ENCODE data around the gene PRPSAP2. TPM values are rescaled to one million over a fixed set of nuclear protein-coding genes. Genes with fewer than 3 reads are reported as not detected.

PRPSAP2 gene
- total RNA-seq, 1 donor from 2014 or later: 50.6 TPM

- Histone ChIP-seq H3K9me3 (ENCODE audit: insufficient read depth, low read depth, low read length) (no peaks in the 10 kb centered on the region), H3K4me3 (ENCODE audit: insufficient read depth, low read depth, low read length) (no peak overlapping the region), H3K4me2 (ENCODE audit: low read length) (no peak overlapping the region), H3K4me1 (ENCODE audit: insufficient read depth, low read length) (no peaks in the 10 kb centered on the region), H3K9ac (ENCODE audit: low read length) (no peak overlapping the region), H3K27ac (ENCODE audit: low read depth, low read length) (no peak overlapping the region), H4K20me1 (ENCODE audit: insufficient read depth, low read length) (no peaks in the 10 kb centered on the region), H3K79me2 (ENCODE audit: insufficient read depth, low read length) (no peaks in the 10 kb centered on the region), H3K36me3 (ENCODE audit: insufficient read depth, low read length) (no peaks in the 10 kb centered on the region), H2AFZ (ENCODE audit: low read depth, low read length) (no peak overlapping the region), H3K27me3 (ENCODE audit: insufficient read depth, low read length) (peaks cover 7% of the 10 kb centered on the region)
- DNase-seq (ENCODE audit: low read depth) (no peak), FAIRE-seq (no peak)
- Mint-ChIP-seq H3K4me3 (ENCODE audit: unreplicated experiment) (no peak overlapping the region), H3K27ac (ENCODE audit: unreplicated experiment) (no peak overlapping the region), H3K27me3 (ENCODE audit: low read depth, unreplicated experiment) (peaks cover 2% of the 10 kb centered on the region), H3K4me1 (ENCODE audit: low read depth, unreplicated experiment) (no peaks in the 10 kb centered on the region), H3K9me3 (ENCODE audit: unreplicated experiment) (no peaks in the 10 kb centered on the region), H3K36me3 (ENCODE audit: low read depth, unreplicated experiment) (no peaks in the 10 kb centered on the region)
- TF ChIP-seq EZH2 (IDR thresholded peaks at IDR 0.05; ENCODE audit: insufficient read depth, low read length) (no peak), CTCF (IDR thresholded peaks at IDR 0.05; ENCODE audit: insufficient read depth, low read depth, low read length) (no peak)
Observed at GRCh38 chr17:18938692-18939023, 80.7 kb downstream of the PRPSAP2 start.

- Histone ChIP-seq H3K36me3 (ENCODE audit: insufficient read depth, low read length) (no peaks in the 10 kb centered on the region), H3K4me3 (ENCODE audit: insufficient read depth, low read depth, low read length) (no peak overlapping the region), H2AFZ (ENCODE audit: low read depth, low read length) (no peak overlapping the region), H3K27me3 (ENCODE audit: insufficient read depth, low read length) (peaks cover 29% of the 10 kb centered on the region), H3K9me3 (ENCODE audit: insufficient read depth, low read depth, low read length) (no peaks in the 10 kb centered on the region), H3K27ac (ENCODE audit: low read depth, low read length) (no peak overlapping the region), H3K4me2 (ENCODE audit: low read length) (no peak overlapping the region), H3K79me2 (ENCODE audit: insufficient read depth, low read length) (no peaks in the 10 kb centered on the region), H3K4me1 (ENCODE audit: insufficient read depth, low read length) (no peaks in the 10 kb centered on the region), H3K9ac (ENCODE audit: low read length) (no peak overlapping the region), H4K20me1 (ENCODE audit: insufficient read depth, low read length) (no peaks in the 10 kb centered on the region)
- FAIRE-seq (no peak), DNase-seq (ENCODE audit: low read depth) (no peak)
- no peaks in the 10 kb centered on the region for H3K36me3 Mint-ChIP-seq (ENCODE audit: low read depth, unreplicated experiment)
- H3K4me3 Mint-ChIP-seq (ENCODE audit: unreplicated experiment): no peak overlapping the region
- TF ChIP-seq CTCF (IDR thresholded peaks at IDR 0.05; ENCODE audit: insufficient read depth, low read depth, low read length) (no peak), EZH2 (IDR thresholded peaks at IDR 0.05; ENCODE audit: insufficient read depth, low read length) (no peak)
- H3K27ac Mint-ChIP-seq (ENCODE audit: unreplicated experiment): no peak overlapping the region
- H3K4me1 Mint-ChIP-seq (ENCODE audit: low read depth, unreplicated experiment): peaks cover 3% of the 10 kb centered on the region
- H3K27me3 Mint-ChIP-seq (ENCODE audit: low read depth, unreplicated experiment): peaks cover 21% of the 10 kb centered on the region
- peaks cover 1% of the 10 kb centered on the region for H3K9me3 Mint-ChIP-seq (ENCODE audit: unreplicated experiment)
Observed at GRCh38 chr17:18944646-18945045, 86.7 kb downstream of the PRPSAP2 start.

GRCh38 chr17:18946536-18946935 lies 88.6 kb downstream of the PRPSAP2 start:
- Histone ChIP-seq H3K9me3 (ENCODE audit: insufficient read depth, low read depth, low read length) (no peaks in the 10 kb centered on the region), H3K4me2 (ENCODE audit: low read length) (no peak overlapping the region), H3K27me3 (ENCODE audit: insufficient read depth, low read length) (peaks cover 31% of the 10 kb centered on the region), H4K20me1 (ENCODE audit: insufficient read depth, low read length) (no peaks in the 10 kb centered on the region), H3K79me2 (ENCODE audit: insufficient read depth, low read length) (no peaks in the 10 kb centered on the region), H3K36me3 (ENCODE audit: insufficient read depth, low read length) (no peaks in the 10 kb centered on the region), H3K27ac (ENCODE audit: low read depth, low read length) (no peak overlapping the region), H3K9ac (ENCODE audit: low read length) (no peak overlapping the region), H3K4me3 (ENCODE audit: insufficient read depth, low read depth, low read length) (no peak overlapping the region), H3K4me1 (ENCODE audit: insufficient read depth, low read length) (no peaks in the 10 kb centered on the region), H2AFZ (ENCODE audit: low read depth, low read length) (no peak overlapping the region)
- Mint-ChIP-seq H3K4me1 (ENCODE audit: low read depth, unreplicated experiment) (peaks cover 3% of the 10 kb centered on the region), H3K27me3 (ENCODE audit: low read depth, unreplicated experiment) (peaks cover 26% of the 10 kb centered on the region), H3K9me3 (ENCODE audit: unreplicated experiment) (peaks cover 1% of the 10 kb centered on the region), H3K4me3 (ENCODE audit: unreplicated experiment) (no peak overlapping the region), H3K27ac (ENCODE audit: unreplicated experiment) (no peak overlapping the region), H3K36me3 (ENCODE audit: low read depth, unreplicated experiment) (no peaks in the 10 kb centered on the region)
- DNase-seq (ENCODE audit: low read depth) (no peak), FAIRE-seq (no peak)
- no peak for TF ChIP-seq CTCF (IDR thresholded peaks at IDR 0.05; ENCODE audit: insufficient read depth, low read depth, low read length)
- TF ChIP-seq EZH2 (IDR thresholded peaks at IDR 0.05; ENCODE audit: insufficient read depth, low read length): no peak
